GM12865 (cell line): ENCODE results near the gene ST6GALNAC1.

Experiments used
- DNase-seq: peaks from one replicate; pipeline ENCODE4 v3.0.0; 2010; ENCODE audit warnings: low read depth
- H3K4me3 ChIP-seq: 2 replicates; pipeline ENCODE4 v1.5.1; 2011; ENCODE audit warnings: mild to moderate bottlenecking, low read depth, low read length, control low read depth
- CTCF ChIP-seq: IDR thresholded peaks from 2 replicates; pipeline ENCODE4 v1.5.1; 2011; ENCODE audit warnings: low read length, control low read depth, low read depth, inconsistent platforms; ENCODE audit not compliant: insufficient read depth; ENCODE audit errors: missing control alignments

Gene ST6GALNAC1

DNA sequence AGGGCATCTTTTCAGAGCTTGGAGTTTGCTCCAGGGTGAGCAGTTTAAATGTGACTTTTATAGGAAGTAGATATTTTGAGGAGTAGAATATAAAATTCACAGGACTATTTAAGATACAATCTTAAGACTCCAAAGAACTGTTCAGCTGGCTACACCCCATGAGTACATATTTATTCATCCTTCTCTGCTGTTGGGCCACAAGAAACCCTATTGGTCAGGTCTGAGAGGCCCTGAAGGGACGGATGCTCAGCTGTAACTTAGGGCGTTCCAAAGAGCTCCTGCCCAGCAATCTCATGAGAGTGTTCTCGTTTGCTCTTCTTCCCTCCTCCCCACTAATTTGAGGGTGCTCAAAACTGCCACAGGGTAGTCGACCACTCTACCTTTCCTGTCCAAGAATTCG lies 65.2 kb downstream of the ST6GALNAC1 start:
- no peak overlapping the region for H3K4me3 ChIP-seq
- no peak for DNase-seq
- no peak for TF ChIP-seq CTCF

DNA sequence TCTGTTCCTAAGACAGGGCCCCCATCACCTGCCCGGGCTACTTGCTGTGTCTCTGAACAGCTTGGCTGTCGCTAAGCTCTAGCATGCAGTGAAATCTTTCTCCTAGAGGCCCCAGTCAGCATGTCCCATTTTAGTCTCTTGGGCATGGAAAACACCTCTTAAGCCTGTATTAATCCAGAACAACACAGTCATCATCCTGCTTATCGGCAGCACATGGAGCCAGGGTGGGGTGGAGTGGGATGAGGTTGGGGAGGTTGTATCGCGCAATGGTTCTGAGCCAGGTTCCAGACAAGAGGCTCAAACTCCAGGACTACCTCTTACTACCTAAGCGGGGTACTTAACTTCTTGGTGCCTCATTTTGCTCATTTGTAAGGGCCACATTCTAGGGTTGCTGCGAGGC lies 65.7 kb downstream of the ST6GALNAC1 start:
- H3K4me3 ChIP-seq: no peak overlapping the region
- TF ChIP-seq CTCF: no peak
- no peak for DNase-seq

- no peak for DNase-seq
- TF ChIP-seq CTCF: no peak
- H3K4me3 ChIP-seq: no peak overlapping the region
Measured at GRCh38 chr17:76576189-76576588, 67.4 kb downstream of the ST6GALNAC1 start.

DNA sequence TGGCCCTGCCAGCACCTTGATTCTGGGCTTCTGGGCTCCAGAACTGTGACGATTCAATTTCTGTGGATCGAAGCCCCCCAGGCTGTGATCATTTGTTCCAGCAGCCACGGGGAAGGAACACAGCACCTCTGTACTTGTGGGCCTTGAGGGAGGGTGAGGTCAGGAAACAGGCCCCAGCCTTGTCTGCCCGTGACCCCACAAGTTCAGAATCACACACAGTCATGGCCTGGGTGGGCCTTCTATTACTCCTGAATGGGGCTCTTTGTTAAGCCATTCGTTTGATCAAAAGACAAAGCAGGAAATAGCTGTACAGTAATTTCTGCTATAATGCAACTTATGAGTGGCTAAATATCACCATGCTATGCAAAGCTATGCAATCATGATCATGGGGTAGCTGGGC lies 68.0 kb downstream of the ST6GALNAC1 start:
- H3K4me3 ChIP-seq: no peak overlapping the region
- TF ChIP-seq CTCF: no peak
- DNase-seq: no peak
